HG02678 (cell line): Measurements from ENCODE around the gene FBXO31.
"Not testable (repeated sequence)": the region's sequence is repeated elsewhere in the genome, so short reads cannot be mapped to it uniquely, and the experiment has no call there.

Experiments
- ATAC-seq: cut with Tn5 transposase; IDR thresholded peaks from one replicate; pipeline ENCODE4 v1.9.1; 2021; ENCODE audit warnings: mild to moderate bottlenecking, moderate library complexity; ENCODE audit not compliant: unreplicated experiment

FBXO31 gene

GRCh38 chr16:87365021-87365713, 18.4 kb downstream of the FBXO31 start:
- no peak for ATAC-seq

GRCh38 chr16:87363771-87364455, 19.7 kb downstream of the FBXO31 start:
- ATAC-seq: no peak

DNA sequence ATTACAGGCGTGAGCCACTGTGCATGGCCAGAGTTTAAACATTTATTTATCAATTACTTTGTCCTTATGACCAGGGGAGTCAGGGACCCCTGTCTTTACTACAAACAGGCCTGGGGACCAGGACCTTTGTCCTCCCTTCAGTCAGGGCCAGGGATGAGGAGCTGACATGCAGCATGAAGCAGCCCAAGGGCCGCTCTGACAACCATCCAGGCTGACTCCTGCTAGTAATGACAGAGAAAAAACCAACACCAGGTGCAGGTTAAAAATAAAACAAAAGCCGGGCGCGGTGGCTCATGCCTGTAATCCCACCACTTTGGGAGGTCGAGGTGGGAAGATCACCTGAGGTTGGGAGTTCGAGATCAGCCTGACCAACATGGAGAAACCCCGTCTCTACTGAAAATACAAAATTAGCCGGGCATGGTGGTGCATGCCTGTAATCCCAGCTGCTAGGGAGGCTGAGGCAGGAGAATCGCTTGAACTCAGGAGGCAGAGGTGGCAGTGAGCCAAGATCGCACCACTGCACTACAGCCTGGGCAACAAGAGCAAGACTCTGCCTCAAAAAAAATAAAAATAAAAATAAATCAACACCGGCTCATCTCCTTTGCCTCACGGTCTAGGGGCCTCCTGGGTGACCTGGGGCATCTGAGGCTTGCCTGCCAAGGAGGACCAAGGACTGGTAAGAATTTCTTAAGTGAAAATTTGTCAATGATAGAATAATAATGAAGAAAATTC, 20.6 kb downstream of the FBXO31 start:
- not testable (repeated sequence) for ATAC-seq

GRCh38 chr16:87361916-87362619, 21.5 kb downstream of the FBXO31 start:
- ATAC-seq: no peak

DNA sequence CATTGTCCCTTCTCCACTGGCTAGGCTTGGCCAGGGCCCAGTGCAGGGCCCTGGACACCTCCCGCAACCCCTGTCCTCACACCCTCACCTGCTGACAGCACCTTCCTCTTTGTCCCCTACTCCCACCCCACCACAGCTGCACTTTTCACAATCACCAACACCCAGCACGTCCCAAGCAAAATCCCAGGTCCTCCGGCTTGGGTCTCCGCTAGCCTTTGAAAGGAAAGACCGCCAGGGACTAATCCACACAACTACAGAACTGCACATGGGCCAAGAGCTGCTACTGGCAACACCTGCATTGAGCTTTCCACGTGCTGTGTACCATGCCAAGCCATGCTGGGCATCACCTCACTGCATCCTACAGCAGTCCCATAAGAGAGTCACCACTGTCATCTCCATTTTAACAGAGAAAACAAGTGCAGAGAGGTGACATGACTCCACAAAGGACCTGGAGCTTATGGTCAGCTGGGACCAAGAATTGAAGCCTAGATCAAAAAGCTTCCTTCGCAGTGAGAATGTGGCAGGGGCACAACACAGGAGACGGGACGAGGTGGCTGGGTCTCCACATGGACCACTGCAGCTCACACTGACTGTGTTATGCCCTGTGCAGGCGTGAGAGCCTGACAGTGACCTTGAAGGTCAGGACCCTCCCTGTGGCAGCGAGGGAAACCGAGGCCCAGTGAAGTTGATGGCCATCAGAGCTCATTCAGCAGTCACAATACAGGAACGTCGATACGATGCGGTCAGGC, 22.5 kb downstream of the FBXO31 start:
- ATAC-seq: no peak

GRCh38 chr16:87359121-87359520, 24.5 kb downstream of the FBXO31 start:
- no peak for ATAC-seq

DNA sequence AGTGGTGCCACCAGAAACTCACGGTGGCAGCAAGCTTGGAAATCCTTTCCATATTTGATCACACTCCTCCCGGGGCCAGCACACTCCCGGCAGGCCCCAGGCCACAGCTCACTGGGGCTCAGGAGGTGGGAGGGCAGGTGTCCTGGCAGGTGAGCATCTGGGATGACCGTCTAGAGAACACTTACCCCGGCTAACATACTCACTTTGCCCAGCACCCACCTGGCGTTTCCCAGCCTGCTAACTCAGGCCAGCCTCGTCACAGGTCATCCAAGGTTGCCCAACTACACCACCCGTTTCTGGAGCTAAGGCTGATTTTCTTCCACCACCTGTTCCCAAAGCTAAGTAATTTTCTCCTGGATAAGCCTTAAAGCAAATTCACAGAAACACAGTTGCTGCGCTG, 24.9 kb downstream of the FBXO31 start:
- ATAC-seq: no peak

GRCh38 chr16:87358250-87358649, 25.3 kb downstream of the FBXO31 start:
- ATAC-seq: no peak

DNA sequence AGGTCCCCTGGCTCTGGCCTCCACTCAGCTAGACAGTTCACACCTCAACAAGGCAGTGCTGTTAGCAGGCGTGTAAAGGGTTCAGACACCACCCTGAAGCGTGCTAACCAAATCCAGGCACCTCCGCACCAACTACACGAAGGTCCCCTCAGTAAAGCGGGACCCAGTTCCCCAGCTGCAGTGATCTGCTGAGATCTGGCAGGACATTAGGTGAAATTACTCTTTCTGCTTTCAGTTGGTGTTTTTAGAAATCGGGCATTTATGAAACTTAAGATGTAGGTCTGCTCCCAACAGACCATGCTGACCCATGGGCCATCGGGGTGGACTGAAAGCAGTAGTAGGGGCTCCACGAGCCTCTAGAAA, 27.1 kb downstream of the FBXO31 start:
- ATAC-seq: no peak

- ATAC-seq: no peak
Observed at GRCh38 chr16:87353613-87354012, 30.0 kb downstream of the FBXO31 start.

DNA sequence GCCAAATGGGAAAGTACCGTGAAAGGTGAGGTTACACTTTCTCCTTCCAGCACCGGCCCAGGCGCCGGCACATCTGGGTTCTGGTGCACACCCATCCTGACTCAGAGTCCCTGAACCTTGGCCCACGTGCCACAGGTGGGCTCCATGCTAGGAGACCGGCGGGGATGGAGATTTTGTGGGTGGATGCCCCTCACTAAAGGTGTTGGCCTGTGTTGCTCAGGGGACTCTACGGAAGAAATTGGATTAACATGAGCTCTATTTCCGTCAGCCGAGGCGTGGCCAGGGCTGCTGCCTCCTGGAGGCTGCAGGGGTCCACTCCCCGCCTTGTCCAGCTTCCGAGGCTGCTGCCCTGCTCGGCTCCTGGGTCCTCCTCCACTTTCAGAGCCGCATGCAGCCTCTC, 30.8 kb downstream of the FBXO31 start:
- ATAC-seq: no peak

GRCh38 chr16:87351320-87351698, 32.3 kb downstream of the FBXO31 start:
- ATAC-seq: no peak

DNA sequence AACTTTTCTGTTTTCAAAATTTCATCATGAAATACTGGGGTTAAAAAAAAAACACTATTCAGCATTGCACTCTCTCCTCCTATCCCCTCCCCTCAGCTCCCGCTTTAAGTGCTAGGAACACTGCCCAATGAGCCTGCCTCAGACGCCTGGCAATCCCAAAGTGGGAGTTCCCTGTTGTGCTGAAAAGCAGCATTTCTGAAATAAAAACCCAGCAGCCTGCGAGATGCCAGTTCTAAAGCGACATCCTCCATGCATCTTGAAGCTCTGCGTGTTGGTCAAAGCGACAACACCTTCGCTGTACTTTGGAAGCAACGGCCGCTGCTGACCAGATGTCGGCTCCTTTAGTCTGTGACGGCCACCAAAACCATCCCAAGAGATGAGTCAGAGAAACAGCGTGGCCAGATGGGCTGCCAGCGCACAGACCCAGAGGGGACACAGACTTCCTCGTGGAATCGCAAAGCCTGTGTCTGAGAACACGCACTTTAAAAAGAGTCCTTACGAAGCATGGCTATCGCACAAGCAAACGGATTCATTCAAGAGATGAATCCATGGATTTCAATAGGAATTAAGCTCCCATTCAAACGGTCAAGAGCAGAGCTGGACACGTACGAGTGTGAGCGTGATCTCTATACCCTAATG, 32.8 kb downstream of the FBXO31 start:
- no peak for ATAC-seq

- ATAC-seq: no peak
Observed at GRCh38 chr16:87350031-87350430, 33.5 kb downstream of the FBXO31 start.

DNA sequence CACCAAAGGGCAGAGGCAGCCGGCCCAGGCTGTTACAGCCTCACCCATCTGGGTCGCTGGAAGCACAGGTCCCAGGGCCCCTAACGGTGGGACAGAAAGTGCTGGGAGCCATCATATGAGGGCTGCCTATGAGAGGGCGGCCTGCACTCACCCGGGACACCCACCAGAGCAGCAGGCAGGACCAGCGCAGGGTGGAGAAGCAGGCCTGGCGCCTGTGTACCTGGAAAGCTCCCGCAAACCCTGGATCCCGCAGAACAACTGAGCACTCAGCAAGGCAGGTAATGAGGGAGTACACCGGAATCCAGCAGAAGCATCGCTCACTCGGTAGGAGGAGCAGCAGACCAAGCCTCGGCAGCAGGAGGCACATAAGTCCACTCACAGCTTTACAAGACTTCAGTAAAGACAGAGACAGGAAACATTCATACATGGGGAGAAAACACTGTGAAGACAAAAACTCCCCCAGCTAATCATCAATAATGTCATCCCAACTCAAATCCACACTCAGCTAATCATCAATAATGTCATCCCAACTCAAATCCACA, 34.9 kb downstream of the FBXO31 start:
- ATAC-seq: no peak

GRCh38 chr16:87347932-87348615, 35.5 kb downstream of the FBXO31 start:
- no peak for ATAC-seq

- ATAC-seq: no peak
Observed at GRCh38 chr16:87346517-87347060, 37.0 kb downstream of the FBXO31 start.

DNA sequence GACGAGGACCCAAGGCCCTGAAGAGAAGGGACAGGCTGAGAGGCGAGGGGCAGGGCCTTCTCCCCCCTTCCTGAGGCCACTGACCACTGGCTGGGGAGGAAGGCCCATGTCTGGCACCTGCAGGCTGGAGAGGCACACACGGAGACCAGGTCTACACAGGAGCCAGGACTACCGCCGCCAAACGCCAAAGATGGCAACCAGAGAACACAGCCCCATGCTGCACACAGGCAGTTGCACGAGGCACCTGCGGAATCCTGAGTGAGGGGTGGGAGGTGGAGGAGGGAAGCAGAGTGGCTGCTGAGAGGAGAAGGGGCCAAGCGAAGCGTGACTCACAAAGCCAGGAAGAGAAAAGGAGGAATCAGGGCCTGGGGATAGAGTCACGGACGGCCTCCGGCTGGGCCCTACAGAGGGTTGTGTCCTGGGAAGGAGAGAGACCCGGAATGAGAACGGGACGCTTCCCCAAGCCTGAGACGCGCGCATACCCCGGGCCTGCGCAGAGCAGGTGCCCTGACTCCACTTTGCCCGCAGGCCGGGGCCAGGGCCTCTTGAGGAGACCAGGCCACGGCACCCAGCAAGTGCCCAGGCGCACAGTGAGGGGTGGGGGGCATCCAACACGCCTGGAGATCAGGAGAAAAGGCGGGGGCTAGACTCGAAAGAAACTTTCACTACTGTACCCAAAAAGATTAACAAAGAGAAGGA, 37.7 kb downstream of the FBXO31 start:
- ATAC-seq: no peak
